Central memory CD8-positive, alpha-beta T cell (primary cell): Measurements from ENCODE around the gene CREB1.

Source experiments
- ATAC-seq: fragments of 150-1000 bp; cut with Tn5 transposase; replicated peaks from 2 replicates; pipeline ENCODE4 v1.10.0; 2022; ENCODE audit warnings: mild to moderate bottlenecking, moderate FRiP score, moderate number of reproducible peaks; ENCODE audit not compliant: poor library complexity, severe bottlenecking; ENCODE audit errors: extremely low read depth
- DNase-seq, 2 donors: peaks; one replicate each; pipeline ENCODE4 v3.0.0; 2021; ENCODE audit warnings: low spot score in 2 of 2
- H3K27ac Mint-ChIP-seq: one replicate; pipeline ENCODE4 v1.8.0; 2022; ENCODE audit warnings: low read depth, mild to moderate bottlenecking, moderate library complexity, mixed read lengths
- H3K27me3 Mint-ChIP-seq: one replicate; pipeline ENCODE4 v1.8.0; 2022; ENCODE audit warnings: mixed read lengths
- H3K36me3 Mint-ChIP-seq: one replicate; pipeline ENCODE4 v1.8.0; 2022; ENCODE audit warnings: mild to moderate bottlenecking, moderate library complexity, mixed read lengths; ENCODE audit not compliant: insufficient read depth
- H3K4me1 Mint-ChIP-seq: one replicate; pipeline ENCODE4 v1.8.0; 2022; ENCODE audit warnings: mixed read lengths
- H3K4me3 Mint-ChIP-seq: one replicate; pipeline ENCODE4 v1.8.0; 2022; ENCODE audit warnings: mild to moderate bottlenecking, moderate library complexity, mixed read lengths
- H3K9me3 Mint-ChIP-seq: one replicate; pipeline ENCODE4 v1.8.0; 2022; ENCODE audit warnings: mixed read lengths

The CREB1 gene

DNA sequence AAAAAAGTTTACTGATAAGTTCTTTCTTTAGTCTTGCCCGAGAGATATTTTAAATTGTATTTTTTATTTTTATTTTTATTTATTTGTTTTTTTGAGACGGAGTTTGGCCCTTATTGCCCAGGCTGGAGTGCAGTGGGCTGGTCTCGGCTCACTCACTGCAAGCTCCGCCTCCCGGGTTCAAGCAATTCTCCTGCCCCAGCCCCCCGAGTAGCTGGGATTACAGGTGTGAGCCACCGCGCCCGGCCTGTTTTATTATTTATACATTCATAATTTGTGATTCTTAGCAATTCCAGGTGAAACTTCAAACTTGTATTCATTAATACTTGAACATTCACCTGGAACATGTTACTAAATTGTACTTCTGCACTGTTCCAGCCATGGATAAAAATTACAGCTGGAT is 2.9 kb downstream of the CREB1 start:
- Mint-ChIP-seq H3K27me3 (no peaks in the 10 kb centered on the region), H3K36me3 (peaks cover 41% of the 10 kb centered on the region), H3K9me3 (no peaks in the 10 kb centered on the region), H3K4me1 (peaks cover 56% of the 10 kb centered on the region), H3K4me3 (peak overlapping the region; percentile 87), H3K27ac (peak overlapping the region; percentile 99)
- no peak for ATAC-seq
- no peak for DNase-seq

DNA sequence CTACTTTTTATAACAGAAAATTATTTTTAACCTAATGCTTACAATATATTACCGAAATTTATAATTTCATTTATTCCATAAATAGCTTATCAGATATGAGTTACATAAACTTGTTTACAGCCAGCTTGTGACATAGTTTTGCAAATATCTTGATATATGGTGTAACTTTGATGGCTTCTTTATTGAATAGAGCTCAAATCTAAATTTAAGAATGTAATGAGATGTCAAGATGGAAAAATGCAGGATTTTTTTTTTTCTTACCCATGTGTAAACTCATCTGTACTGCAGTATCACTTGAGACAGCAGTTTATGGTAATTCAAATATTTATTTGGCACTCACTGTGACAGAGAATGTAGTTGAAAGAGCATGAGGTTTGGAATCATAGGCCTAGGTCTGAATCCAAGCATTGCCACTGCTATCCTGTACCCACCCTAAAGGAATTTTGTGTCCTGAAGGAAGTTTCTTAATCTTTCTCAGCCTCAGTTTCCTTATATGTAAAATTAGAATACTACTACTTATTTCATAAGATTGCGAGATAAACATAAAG is 3.8 kb downstream of the CREB1 start:
- no peak for ATAC-seq
- Mint-ChIP-seq H3K9me3 (no peaks in the 10 kb centered on the region), H3K4me1 (peaks cover 55% of the 10 kb centered on the region), H3K36me3 (peaks cover 36% of the 10 kb centered on the region), H3K4me3 (peak overlapping the region; percentile 87), H3K27me3 (no peaks in the 10 kb centered on the region), H3K27ac (peak overlapping the region; percentile 99)
- no peak for DNase-seq

DNA sequence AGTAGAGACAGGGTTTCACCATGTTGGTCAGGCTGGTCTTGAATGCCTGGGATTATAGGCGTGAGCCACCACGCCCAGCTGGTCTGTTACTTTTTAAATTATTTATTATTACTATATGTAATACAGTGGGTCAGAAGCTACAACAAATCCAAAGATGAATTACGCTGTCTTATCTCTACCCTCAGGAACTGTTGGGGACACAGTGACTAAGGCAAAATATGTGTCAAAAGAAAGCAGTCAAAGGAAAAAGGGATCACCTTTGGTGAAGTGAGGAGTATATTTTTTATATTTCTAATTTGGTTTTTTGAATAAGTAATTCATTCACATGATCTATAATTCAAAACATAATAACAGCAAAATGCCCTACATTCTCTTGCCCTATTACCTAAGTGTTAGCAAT is 4.7 kb downstream of the CREB1 start:
- H3K4me1 Mint-ChIP-seq = peaks cover 53% of the 10 kb centered on the region
- H3K27ac Mint-ChIP-seq = no peak overlapping the region
- DNase-seq (no peak), ATAC-seq (no peak)
- H3K27me3 Mint-ChIP-seq = no peaks in the 10 kb centered on the region
- peak overlapping the region; percentile 16 for H3K4me3 Mint-ChIP-seq
- peaks cover 29% of the 10 kb centered on the region for H3K36me3 Mint-ChIP-seq
- no peaks in the 10 kb centered on the region for H3K9me3 Mint-ChIP-seq

DNA sequence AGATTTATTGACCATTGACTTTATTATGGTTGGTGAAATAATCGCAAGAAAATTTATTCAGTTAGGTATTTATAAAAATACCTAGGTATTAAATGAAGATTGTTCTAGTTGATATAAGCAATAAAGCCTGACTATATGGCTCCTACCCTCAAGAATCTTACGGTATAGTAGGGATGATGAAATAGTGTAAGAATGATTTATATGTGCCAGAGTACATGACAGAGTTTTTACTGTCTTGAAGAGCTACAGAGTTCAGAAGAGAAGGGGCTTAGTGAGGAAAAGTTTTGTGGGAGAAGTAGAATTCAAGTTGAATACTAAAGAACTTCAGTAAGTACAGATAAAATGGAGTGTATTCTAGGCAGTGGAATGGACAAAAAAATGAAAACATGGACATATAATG is 9.7 kb downstream of the CREB1 start:
- DNase-seq (no peak), ATAC-seq (no peak)
- Mint-ChIP-seq H3K4me3 (no peak overlapping the region), H3K9me3 (no peaks in the 10 kb centered on the region), H3K4me1 (peaks cover 64% of the 10 kb centered on the region), H3K27ac (peak overlapping the region; percentile 4), H3K27me3 (no peaks in the 10 kb centered on the region), H3K36me3 (peaks cover 11% of the 10 kb centered on the region)

DNA sequence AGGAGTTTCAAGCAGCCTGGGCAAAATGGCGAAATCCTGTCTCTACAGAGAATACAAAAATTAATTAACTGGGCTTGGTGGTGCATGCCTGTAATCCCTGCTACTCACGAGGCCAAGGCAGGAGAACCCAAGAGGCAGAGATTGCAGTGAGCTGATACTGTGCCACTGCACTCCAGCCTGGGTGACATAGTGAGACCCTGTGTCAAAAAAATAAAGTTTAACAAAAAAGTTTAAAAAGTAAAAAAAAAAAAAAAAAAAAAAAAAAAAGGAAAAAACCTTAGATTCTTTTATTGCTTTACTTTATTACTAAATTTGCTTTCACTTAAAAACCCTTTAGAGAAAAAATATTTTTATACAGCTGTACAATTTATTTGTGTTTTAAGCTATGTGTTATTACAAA is 10.7 kb downstream of the CREB1 start:
- Mint-ChIP-seq H3K4me1 (peaks cover 60% of the 10 kb centered on the region), H3K27ac (no peak overlapping the region), H3K9me3 (no peaks in the 10 kb centered on the region), H3K4me3 (no peak overlapping the region), H3K36me3 (peaks cover 11% of the 10 kb centered on the region), H3K27me3 (no peaks in the 10 kb centered on the region)
- ATAC-seq (no peak), DNase-seq (no peak)

DNA sequence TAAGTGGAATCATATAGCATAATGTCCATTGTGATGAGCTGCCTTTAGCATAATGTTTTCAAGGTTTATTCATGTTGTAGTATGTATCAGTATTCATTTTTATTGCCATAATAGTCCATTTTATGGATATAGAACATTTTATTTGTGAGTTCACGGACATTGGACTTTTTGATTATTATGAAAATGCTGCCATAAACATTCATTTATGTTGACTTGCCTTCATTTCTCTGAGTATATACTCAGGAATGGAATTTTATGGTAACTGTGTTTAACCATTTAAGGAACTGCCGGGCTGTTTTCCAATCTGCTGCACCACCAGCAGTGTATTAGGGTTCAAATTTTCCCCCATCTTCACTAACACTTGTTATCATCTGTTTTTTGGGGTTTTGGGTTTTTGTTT is 12.2 kb downstream of the CREB1 start:
- DNase-seq (no peak), ATAC-seq (no peak)
- H3K9me3 Mint-ChIP-seq = no peaks in the 10 kb centered on the region
- H3K4me3 Mint-ChIP-seq = no peak overlapping the region
- H3K4me1 Mint-ChIP-seq = peaks cover 68% of the 10 kb centered on the region
- H3K27me3 Mint-ChIP-seq = no peaks in the 10 kb centered on the region
- peaks cover 10% of the 10 kb centered on the region for H3K36me3 Mint-ChIP-seq
- no peak overlapping the region for H3K27ac Mint-ChIP-seq

DNA sequence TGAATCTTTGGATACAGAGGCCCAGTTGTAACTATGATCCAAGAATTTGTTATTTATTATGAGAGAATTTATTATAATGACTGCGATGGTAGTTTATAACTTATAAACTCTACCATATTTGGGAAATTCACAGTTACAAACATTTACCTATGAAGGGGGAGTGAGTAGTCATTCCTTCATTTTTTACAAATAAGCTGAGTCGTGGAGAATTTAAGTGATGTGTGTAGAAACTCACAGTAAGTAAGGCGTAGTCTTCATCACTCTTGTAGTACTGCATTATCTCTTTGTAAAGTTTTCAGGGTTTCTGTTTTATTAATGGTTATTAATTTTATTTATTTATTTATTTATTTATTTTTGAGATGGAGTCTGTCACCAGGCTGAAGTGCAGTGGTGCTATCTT is 13.5 kb downstream of the CREB1 start:
- H3K27ac Mint-ChIP-seq = no peak overlapping the region
- no peak for DNase-seq
- H3K9me3 Mint-ChIP-seq = no peaks in the 10 kb centered on the region
- no peak overlapping the region for H3K4me3 Mint-ChIP-seq
- peaks cover 8% of the 10 kb centered on the region for H3K36me3 Mint-ChIP-seq
- peaks cover 63% of the 10 kb centered on the region for H3K4me1 Mint-ChIP-seq
- ATAC-seq = no peak
- no peaks in the 10 kb centered on the region for H3K27me3 Mint-ChIP-seq

DNA sequence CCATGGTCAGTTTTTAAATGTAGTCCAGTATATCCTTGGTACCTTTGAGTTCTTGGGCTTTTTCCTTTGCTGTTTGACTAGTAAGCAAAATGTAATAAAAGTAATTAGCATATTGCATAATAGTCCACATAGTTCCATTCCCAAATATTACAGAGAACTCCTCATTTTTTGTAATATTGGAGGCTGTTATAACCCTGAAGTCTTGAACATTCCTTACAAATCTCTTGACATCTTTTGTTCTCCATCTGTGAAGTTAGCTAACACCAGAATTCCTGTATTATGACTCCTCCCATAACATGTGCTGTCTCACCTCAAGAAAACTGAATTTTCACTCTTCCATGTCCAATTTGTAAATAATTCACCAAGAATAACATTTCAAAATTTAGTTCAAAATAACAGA is 17.1 kb downstream of the CREB1 start:
- H3K27ac Mint-ChIP-seq = no peak overlapping the region

DNA sequence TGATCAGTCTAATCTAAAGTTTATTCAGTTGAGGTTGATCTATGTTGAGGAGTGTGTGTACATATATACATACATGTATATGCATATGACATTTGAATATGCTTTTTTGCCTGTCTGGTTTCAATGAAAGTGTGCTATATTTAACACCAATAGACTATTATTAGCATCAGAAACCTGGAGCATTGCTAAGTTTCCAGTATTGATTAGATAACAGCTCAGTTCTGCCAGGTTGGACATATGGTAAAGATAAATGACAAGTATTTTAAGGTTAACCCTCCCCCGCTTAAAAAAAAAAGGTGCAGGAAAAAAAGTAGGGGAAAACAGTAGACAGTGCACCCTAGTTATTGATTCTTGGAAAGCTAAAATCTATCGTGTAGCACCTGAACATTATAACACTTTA is 19.4 kb downstream of the CREB1 start:
- no peak for DNase-seq

More for the DNA sequence above, 17.1 kb downstream of the CREB1 start:
- Mint-ChIP-seq H3K4me1 (peaks cover 65% of the 10 kb centered on the region), H3K4me3 (no peak overlapping the region), H3K9me3 (no peaks in the 10 kb centered on the region), H3K36me3 (no peaks in the 10 kb centered on the region), H3K27me3 (no peaks in the 10 kb centered on the region)
- no peak for DNase-seq
- ATAC-seq = no peak

DNA sequence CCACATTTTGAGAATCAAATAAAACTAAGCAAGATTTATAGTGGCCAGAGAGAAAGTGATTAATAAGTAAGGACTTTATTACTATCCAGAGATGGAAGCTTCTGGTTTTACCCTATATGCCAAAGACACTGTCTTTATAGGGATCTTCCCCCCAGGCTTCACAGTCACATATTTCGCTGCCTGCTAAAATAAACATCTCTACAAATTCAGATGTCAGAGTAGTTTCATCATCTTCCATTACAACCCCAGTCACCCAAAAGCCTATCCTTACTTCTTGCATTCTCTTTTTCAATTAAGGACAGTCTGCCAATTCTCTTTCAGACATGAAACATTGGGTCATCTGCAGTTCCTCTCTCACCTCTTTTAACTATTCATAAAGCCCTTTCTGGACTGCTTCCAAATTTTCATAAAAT is 28.3 kb downstream of the CREB1 start:
- no peak overlapping the region for H3K4me3 Mint-ChIP-seq
- peaks cover 36% of the 10 kb centered on the region for H3K4me1 Mint-ChIP-seq
- H3K27ac Mint-ChIP-seq = no peak overlapping the region
- ATAC-seq (no peak), DNase-seq (no peak)
- no peaks in the 10 kb centered on the region for H3K27me3 Mint-ChIP-seq
- H3K36me3 Mint-ChIP-seq = peaks cover 29% of the 10 kb centered on the region
- no peaks in the 10 kb centered on the region for H3K9me3 Mint-ChIP-seq

More for the DNA sequence above, 19.4 kb downstream of the CREB1 start:
- Mint-ChIP-seq H3K36me3 (peaks cover 3% of the 10 kb centered on the region), H3K4me3 (no peak overlapping the region), H3K27me3 (no peaks in the 10 kb centered on the region), H3K9me3 (no peaks in the 10 kb centered on the region), H3K27ac (peak overlapping the region; percentile 41), H3K4me1 (peaks cover 54% of the 10 kb centered on the region)
- ATAC-seq = no peak

DNA sequence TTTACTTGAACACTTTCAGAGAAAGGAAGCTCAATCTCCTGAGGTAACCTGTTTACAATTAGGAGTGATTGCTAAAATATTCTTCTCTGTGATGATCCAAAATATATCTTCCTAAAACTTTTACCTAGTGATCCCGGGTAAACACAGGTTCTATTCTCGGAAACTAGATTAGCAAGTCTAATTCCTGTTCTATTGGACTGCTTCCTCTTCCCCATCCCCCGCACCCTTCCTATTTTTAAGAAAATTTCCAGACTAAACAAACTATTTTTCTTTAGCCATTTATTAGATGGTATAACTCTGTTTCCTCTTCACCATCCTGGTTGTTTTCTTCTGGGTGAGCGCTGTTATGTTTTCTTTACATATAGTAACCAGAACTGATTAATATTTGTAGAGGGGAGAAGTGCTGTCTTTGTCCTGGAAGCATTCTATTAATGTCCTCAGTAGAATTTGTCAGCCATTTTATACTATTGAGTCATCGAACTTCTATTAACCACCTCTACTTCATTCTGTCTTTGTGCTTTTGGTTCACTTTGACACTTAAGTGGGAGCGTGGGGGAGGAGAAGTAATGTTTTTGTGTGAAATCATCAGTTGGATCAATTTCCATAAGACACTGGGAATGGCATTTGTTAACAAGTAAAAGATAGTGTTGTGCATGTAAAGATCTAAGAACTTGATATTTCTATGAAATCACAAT is 31.8 kb downstream of the CREB1 start:
- H3K9me3 Mint-ChIP-seq = no peaks in the 10 kb centered on the region
- no peak overlapping the region for H3K4me3 Mint-ChIP-seq
- ATAC-seq (no peak), DNase-seq (no peak)
- peak overlapping the region; percentile 19 for H3K27ac Mint-ChIP-seq
- H3K27me3 Mint-ChIP-seq = no peaks in the 10 kb centered on the region
- peaks cover 30% of the 10 kb centered on the region for H3K4me1 Mint-ChIP-seq
- H3K36me3 Mint-ChIP-seq = peaks cover 30% of the 10 kb centered on the region

DNA sequence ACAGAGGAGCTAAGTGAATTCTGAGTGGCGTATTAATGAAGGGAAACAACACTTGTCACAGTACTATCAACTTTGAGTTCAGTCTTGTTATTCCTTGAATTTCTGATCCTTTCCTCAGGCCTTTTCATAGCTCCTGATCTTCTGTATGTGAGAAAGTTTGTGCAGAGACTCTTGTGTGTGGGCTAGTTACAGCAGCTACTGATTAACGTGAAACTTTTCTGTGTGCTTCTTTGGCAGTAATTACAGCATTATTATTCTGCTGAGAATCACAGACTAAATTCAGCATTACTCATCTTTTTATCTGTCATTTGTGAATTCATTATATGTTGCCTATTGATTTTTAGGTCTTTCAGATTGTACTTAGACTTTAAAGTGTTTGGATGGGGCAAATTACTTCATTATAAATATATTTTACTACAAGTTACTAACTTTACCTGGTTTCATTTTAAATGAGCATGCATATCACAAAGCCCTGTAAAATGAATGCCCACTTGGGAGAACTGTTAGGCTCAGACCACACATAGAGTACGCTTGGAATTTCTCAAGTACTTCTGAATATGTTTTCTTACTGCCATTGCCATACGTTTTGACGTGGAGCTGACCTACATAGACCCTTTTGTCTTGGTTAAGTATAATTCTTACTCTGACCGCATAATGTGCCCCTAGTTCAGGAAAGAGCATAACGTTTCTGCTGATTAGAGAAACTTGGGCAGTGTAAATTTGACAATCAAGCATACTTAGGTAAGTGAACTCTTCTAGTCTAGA is 36.2 kb downstream of the CREB1 start:
- H3K27me3 Mint-ChIP-seq = no peaks in the 10 kb centered on the region
- H3K4me3 Mint-ChIP-seq = no peak overlapping the region
- DNase-seq = no peak
- ATAC-seq = no peak
- H3K27ac Mint-ChIP-seq = peak overlapping the region; percentile 70
- no peaks in the 10 kb centered on the region for H3K9me3 Mint-ChIP-seq
- H3K36me3 Mint-ChIP-seq = peaks cover 36% of the 10 kb centered on the region
- peaks cover 23% of the 10 kb centered on the region for H3K4me1 Mint-ChIP-seq

DNA sequence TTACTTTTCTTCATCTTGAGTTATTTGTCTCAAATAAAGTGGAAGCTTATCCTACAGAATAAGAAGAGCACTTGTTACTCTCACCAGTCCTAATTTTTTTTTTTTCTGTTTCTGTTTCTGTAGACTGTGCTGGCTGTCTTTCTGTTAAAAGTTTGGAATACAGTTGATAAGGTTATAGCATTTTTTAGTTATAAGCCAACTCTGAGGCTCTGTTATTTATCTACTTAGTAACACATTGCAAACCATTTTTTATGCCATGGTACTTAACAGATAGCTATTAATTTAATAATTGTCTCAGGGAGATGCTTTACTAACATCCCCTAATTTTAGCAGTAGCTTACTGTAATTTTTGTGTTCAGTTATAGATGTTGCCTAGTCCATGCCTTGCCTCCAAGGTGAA is 37.9 kb downstream of the CREB1 start:
- peak overlapping the region; percentile 35 for H3K27ac Mint-ChIP-seq
- H3K4me3 Mint-ChIP-seq = no peak overlapping the region
- peaks cover 42% of the 10 kb centered on the region for H3K36me3 Mint-ChIP-seq

More for the DNA sequence above, 37.9 kb downstream of the CREB1 start:
- no peak for ATAC-seq
- no peaks in the 10 kb centered on the region for H3K27me3 Mint-ChIP-seq
- H3K9me3 Mint-ChIP-seq = no peaks in the 10 kb centered on the region
- peaks cover 23% of the 10 kb centered on the region for H3K4me1 Mint-ChIP-seq
- no peak for DNase-seq
